Endothelial cell of umbilical vein (primary cell): ENCODE measurements around the gene DLK1. TPM values are rescaled to one million over a fixed set of nuclear protein-coding genes. Genes with fewer than 3 reads are reported as not detected.
A peak's percentile ranks its signal among the peaks of the same experiment; 100 is the strongest.

ENCODE experiments used
- BruUV-seq: library from RNA; stranded (reverse); fragments of 400-500 nt; replicated peaks from 2 replicates; lab custom pipeline; 2021; lab: Mats Ljungman, UMichigan
- CTCF ChIA-PET: fragments of 300-600, 350-600 bp; sonication (Branson Sonifier 250); formaldehyde crosslinking; loops from one replicate; lab custom pipeline; 2021; ENCODE audit warnings: antibody characterized with exemption, inconsistent platforms; lab: Charles Lee
- POLR2A ChIA-PET: fragments of 300-600, 350-600 bp; sonication (Branson Sonifier 250); formaldehyde crosslinking; loops from one replicate; lab custom pipeline; 2021; ENCODE audit warnings: antibody characterized with exemption, inconsistent platforms; lab: Charles Lee
- DNase-seq: peaks from one replicate; pipeline ENCODE4 v3.0.0-alpha.2; 2011; ENCODE audit warnings: low read depth, low spot score
- FAIRE-seq: peaks from 2 replicates; lab custom pipeline; 2011; peaks lifted over from hg19 to GRCh38; lab: Jason Lieb, UNC
- H2AFZ ChIP-seq: 2 replicates; pipeline ENCODE4 v1.6.0; 2012; ENCODE audit warnings: low read depth, low read length, control low read depth, inconsistent platforms
- H3K27ac ChIP-seq: 2 replicates; pipeline ENCODE4 v1.5.1; 2011; ENCODE audit warnings: low read depth, mild to moderate bottlenecking, control low read depth, low read length, moderate library complexity; ENCODE audit not compliant: insufficient read depth
- H3K27me3 ChIP-seq, 2 experiments: 2 replicates each; pipeline versions ENCODE4 v1.6.0 to v1.6.1; 2011; ENCODE audit warnings: low read length in 2 of 2, mixed read lengths in 1 of 2; ENCODE audit not compliant: control insufficient read depth in 2 of 2, insufficient read depth in 2 of 2
- H3K36me3 ChIP-seq, 2 experiments: 2 replicates in 1 of 2; 3 replicates in 1 of 2; pipeline ENCODE4 v1.5.1; 2011; ENCODE audit warnings: low read length in 2 of 2, mild to moderate bottlenecking in 1 of 2, moderate library complexity in 1 of 2; ENCODE audit not compliant: control insufficient read depth in 2 of 2, insufficient read depth in 2 of 2; ENCODE audit errors: extremely low read depth in 1 of 2
- H3K4me1 ChIP-seq: 3 replicates; pipeline ENCODE4 v1.5.1; 2011; ENCODE audit warnings: mild to moderate bottlenecking, low read length; ENCODE audit not compliant: control insufficient read depth, insufficient read depth; ENCODE audit errors: extremely low read depth
- H3K4me2 ChIP-seq: 2 replicates; pipeline ENCODE4 v1.6.1; 2011; ENCODE audit warnings: low read length, control low read depth, mixed read lengths; ENCODE audit not compliant: insufficient read depth
- H3K4me3 ChIP-seq, 3 experiments: fragments of 200-600 bp in 1 of 3; sonication (generic), shearing (Covaris generic) in 1 of 3; replicated peaks in 1 of 3; 2 replicates each; pipeline ENCODE4 v1.5.1; 2011 to 2016; ENCODE audit warnings: control low read depth in 3 of 3, low read length in 3 of 3, mild to moderate bottlenecking in 2 of 3, inconsistent platforms in 1 of 3, low read depth in 1 of 3, moderate library complexity in 1 of 3; ENCODE audit not compliant: insufficient read depth in 1 of 3
- H3K79me2 ChIP-seq: 2 replicates; pipeline ENCODE4 v1.6.0; 2012; ENCODE audit warnings: low read length, inconsistent platforms; ENCODE audit not compliant: control insufficient read depth, insufficient read depth
- H3K9ac ChIP-seq: replicated peaks from 2 replicates; pipeline ENCODE3; 2011; ENCODE audit warnings: low read length, control low read depth; ENCODE audit not compliant: insufficient read depth; ENCODE audit errors: extremely low read depth
- H3K9me1 ChIP-seq: replicated peaks from 3 replicates; pipeline ENCODE4 v1.6.0; 2011; ENCODE audit warnings: mild to moderate bottlenecking, low read length; ENCODE audit not compliant: control insufficient read depth, insufficient read depth; ENCODE audit errors: extremely low read depth
- H3K9me3 ChIP-seq: replicated peaks from 2 replicates; pipeline ENCODE4 v1.5.1; 2012; ENCODE audit warnings: low read length, inconsistent platforms; ENCODE audit not compliant: control insufficient read depth, insufficient read depth
- H4K20me1 ChIP-seq: replicated peaks from 2 replicates; pipeline ENCODE3; 2011; ENCODE audit warnings: mild to moderate bottlenecking, low read length; ENCODE audit not compliant: control insufficient read depth, insufficient read depth; ENCODE audit errors: extremely low read depth
- EZH2 ChIP-seq: IDR thresholded peaks from 2 replicates; pipeline ENCODE4 v1.6.1; 2012; ENCODE audit warnings: borderline replicate concordance, low read depth, mild to moderate bottlenecking, moderate library complexity, low read length, inconsistent platforms; ENCODE audit not compliant: severe bottlenecking
- FOS ChIP-seq: IDR thresholded peaks from 2 replicates; pipeline ENCODE4 v1.6.1; 2011; ENCODE audit warnings: mild to moderate bottlenecking, low read length, moderate library complexity, borderline replicate concordance; ENCODE audit not compliant: insufficient read depth
- GATA2 ChIP-seq: IDR thresholded peaks from 2 replicates; pipeline ENCODE4 v1.7.0; 2011; ENCODE audit warnings: low read depth, mild to moderate bottlenecking, moderate library complexity, mixed read lengths, low read length; ENCODE audit not compliant: insufficient read length, insufficient read depth
- JUN ChIP-seq: IDR thresholded peaks from 2 replicates; pipeline ENCODE4 v1.6.1; 2011; ENCODE audit warnings: borderline replicate concordance, low read depth; ENCODE audit not compliant: insufficient read length, insufficient read depth
- MAX ChIP-seq: IDR thresholded peaks from 2 replicates; pipeline ENCODE4 v1.6.1; 2011; ENCODE audit not compliant: insufficient read depth, insufficient read length
- MYC ChIP-seq: IDR thresholded peaks from one replicate; pipeline ENCODE4 v1.6.1; 2011; ENCODE audit warnings: mild to moderate bottlenecking, low read depth, low read length
- POLR2A ChIP-seq: IDR thresholded peaks from 2 replicates; pipeline ENCODE4 v1.6.1; 2012; ENCODE audit warnings: low read depth, mild to moderate bottlenecking, control low read depth, low read length
- POLR2AphosphoS5 ChIP-seq: IDR thresholded peaks from 2 replicates; pipeline ENCODE4 v1.6.1; 2012; ENCODE audit warnings: low read depth, mild to moderate bottlenecking, control low read depth, low read length, moderate library complexity; ENCODE audit not compliant: insufficient read depth
- dilution Hi-C: fragments of 300-500 bp; cut with MboI; formaldehyde crosslinking; loops from one replicate; pipeline ENCODE4 v1.15.0; 2019; ENCODE audit warnings: low sequenced_read_pairs; ENCODE audit not compliant: extremely low pct_ligation_motif_present
- intact Hi-C: fragments of 100-400 bp; cut with micrococcal nuclease; formaldehyde crosslinking; loops from one replicate; pipeline ENCODE4 v1.10.0; 2022
- polyA plus RNA-seq, 4 experiments: library from polyadenylated mRNA; depleted of rRNA in 3 of 4; stranded (reverse) in 3 of 4; unstranded in 1 of 4; fragments of >200 nt; gene quantifications; 2 replicates each; pipeline versions ENCODE4 v1.2.1 to v1.2.3, GENCODE V29; 2011 to 2012; ENCODE audit warnings: missing spikeins in 1 of 4
- total RNA-seq: library from RNA; stranded (reverse); gene quantifications from 2 replicates; pipeline ENCODE4 v1.2.3, GENCODE V29; 2021
- TF ChIP-seq, protein P1 (sequence below), 2 donors: IDR thresholded peaks; 1 replicate in 1 of 2; 2 replicates in 1 of 2; pipeline ENCODE4 v1.5.1; 2011; ENCODE audit warnings: low read length in 2 of 2, mild to moderate bottlenecking in 2 of 2, moderate library complexity in 2 of 2, control low read depth in 1 of 2, inconsistent platforms in 1 of 2, low read depth in 1 of 2; ENCODE audit not compliant: insufficient read depth in 1 of 2; ENCODE audit errors: extremely low read depth in 1 of 2

DLK1 gene
- total and polyA plus RNA-seq, 2 donors (not counting 3 experiments of a cell fraction or from before 2014, with no cell fraction given), result not detected

DNA sequence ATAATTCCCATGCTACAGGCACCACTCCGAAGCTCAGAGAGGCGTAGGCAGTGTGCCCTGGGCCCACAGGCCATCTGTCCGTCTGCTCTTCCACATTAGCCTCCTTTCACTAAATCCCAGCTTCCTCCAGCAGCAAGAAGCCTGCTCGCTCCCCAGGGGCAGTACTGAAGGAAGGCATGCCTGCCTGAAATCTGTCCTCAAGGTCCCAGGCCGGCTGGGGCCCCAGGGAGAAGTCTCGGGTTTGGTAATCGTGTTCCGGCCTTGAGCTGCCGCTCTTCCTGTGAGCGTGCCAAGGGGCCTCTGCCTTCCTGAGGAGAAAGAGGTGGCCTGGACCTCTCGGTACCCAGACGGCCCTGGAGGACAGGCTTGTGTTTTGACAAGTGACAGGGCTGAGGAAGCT is 15.2 kb upstream of the DLK1 start:
- dilution Hi-C loops (no loop called here), intact Hi-C loops (loop anchor here (1.0 to 5.0 kb wide), 2 partner anchors 18 to 106 kb away; no protein-coding TSS in a partner anchor)
- DNase-seq (peak; percentile 64), FAIRE-seq (peak; percentile 43)
- no TSS peak for BruUV-seq
- Histone ChIP-seq H3K4me2 (no peak overlapping the region), H3K9me3 (no peaks in the 10 kb centered on the region), H3K36me3 (no peaks in the 10 kb centered on the region), H4K20me1 (no peaks in the 10 kb centered on the region), H2AFZ (peak overlapping the region; percentile 26), H3K79me2 (no peaks in the 10 kb centered on the region), H3K4me3 (no peak overlapping the region), H3K9me1 (no peaks in the 10 kb centered on the region), H3K4me1 (peaks cover 5% of the 10 kb centered on the region), H3K27ac (no peak overlapping the region), H3K27me3 (no peaks in the 10 kb centered on the region), H3K9ac (no peak overlapping the region)
- CTCF ChIA-PET, result interaction anchor here (0.7 to 4.0 kb wide), 12 partner anchors 11 to 524 kb away, joined by 3 to 27 read pairs (median 8); no protein-coding TSS in a partner anchor
- no peak for TF ChIP-seq JUN
- no peak for TF ChIP-seq FOS
- TF ChIP-seq EZH2, result no peak
- TF ChIP-seq POLR2A, result no peak
- no peak for TF ChIP-seq POLR2AphosphoS5
- TF ChIP-seq MYC, result no peak
- TF ChIP-seq, protein P1, sequence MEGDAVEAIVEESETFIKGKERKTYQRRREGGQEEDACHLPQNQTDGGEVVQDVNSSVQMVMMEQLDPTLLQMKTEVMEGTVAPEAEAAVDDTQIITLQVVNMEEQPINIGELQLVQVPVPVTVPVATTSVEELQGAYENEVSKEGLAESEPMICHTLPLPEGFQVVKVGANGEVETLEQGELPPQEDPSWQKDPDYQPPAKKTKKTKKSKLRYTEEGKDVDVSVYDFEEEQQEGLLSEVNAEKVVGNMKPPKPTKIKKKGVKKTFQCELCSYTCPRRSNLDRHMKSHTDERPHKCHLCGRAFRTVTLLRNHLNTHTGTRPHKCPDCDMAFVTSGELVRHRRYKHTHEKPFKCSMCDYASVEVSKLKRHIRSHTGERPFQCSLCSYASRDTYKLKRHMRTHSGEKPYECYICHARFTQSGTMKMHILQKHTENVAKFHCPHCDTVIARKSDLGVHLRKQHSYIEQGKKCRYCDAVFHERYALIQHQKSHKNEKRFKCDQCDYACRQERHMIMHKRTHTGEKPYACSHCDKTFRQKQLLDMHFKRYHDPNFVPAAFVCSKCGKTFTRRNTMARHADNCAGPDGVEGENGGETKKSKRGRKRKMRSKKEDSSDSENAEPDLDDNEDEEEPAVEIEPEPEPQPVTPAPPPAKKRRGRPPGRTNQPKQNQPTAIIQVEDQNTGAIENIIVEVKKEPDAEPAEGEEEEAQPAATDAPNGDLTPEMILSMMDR (IDR thresholded peaks at IDR 0.05; ENCODE audit: extremely low read depth in 1 of 2, insufficient read depth in 1 of 2, low read depth in 1 of 2, low read length in 2 of 2), result no peak
- no peak for TF ChIP-seq MAX
- TF ChIP-seq GATA2, result no peak
- POLR2A ChIA-PET, result interaction anchor here (1.1 kb wide), 1 partner anchor 18 kb away, joined by 3 read pairs; no protein-coding TSS in a partner anchor
